ENCODE results near the gene NEO1.

Gene NEO1

DNA sequence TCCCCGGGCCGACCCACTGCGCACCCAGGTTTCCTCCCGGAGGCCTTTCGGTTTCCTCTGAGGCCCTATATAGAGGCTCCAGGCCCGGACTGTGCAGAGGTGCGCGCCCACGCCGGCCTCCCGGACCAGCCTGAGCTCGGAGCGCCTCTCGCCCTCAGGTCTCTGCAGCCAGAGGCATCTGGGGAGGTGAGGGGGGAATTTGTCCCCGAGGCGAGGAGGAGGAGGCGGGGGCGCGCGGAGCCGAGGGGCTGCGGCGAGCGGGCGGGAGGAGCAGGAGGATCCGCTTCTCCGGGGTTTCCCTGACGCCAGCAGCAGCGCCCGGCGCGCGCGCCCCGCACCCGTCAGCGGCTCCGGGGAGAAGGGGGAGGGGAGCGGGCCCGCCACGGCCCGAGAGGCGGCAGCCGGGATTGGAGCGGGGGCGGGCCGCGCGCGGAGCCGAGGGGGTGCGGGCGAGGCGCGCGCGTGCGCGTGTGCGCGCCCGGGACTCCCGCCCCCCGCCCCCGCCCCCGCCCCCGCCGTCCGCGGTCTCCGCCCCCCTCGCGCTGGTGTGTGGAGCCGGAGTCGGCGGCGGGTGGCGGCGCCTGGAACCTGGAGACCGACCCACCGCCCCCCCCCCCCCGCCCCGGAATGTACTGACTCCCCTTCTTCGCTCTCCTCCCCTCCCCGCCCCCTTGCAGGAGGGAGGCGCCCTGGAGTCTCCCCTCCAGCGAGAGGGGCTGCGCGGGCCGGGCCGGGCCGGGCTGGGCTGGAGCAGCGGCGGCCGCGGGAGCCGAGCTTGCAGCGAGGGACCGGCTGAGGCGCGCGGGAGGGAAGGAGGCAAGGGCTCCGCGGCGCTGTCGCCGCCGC is at the start of gene NEO1:
Gene NEO1, plus strand, starts transcription at position 657 of the 846 bp plus-strand sequence. CDS start 213 bp downstream, outside the sequence.
- DNase-seq (ENCODE audit: low read depth): peak; percentile 62

DNA sequence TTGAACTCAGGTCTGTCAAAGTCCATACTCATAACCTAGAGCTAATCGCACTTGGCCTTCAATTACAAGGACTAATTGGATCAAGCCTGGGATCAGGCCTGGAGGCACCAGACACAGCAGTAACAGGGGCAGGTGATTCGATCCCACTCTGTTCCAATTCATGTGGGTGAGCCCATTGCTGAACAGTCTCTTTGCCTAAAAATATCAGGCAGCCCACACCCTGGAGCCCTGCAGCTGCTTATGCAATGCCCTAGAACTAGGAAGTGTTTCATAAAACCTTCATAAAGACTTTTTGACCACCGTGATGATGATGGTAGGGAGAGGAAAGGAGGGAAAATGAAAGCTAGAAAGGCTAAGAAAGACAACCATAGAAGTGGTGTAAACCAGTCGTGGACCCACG is 47.8 kb upstream of the NEO1 start:
- no peak for DNase-seq (ENCODE audit: low read depth)

DNA sequence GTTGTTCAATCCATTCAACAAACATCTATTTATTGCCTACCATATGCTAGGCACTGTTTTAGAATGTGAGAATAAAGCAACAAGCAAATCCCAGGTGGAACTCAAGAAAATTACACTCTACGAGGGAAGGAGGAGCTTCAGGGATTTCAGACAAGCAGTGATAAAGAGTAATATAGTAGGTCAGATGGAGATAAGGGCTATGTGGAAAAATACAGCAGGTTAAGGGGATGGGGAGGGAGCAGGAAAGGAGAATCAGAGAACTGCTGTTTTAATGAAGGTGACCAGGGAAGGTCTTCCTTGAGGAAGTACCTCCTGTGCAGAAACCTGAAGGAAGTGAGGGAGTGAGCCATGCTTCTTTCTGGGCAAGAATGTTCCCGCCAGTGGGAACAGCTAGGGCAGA is 47.2 kb upstream of the NEO1 start:
- no peak for DNase-seq (ENCODE audit: low read depth)

DNA sequence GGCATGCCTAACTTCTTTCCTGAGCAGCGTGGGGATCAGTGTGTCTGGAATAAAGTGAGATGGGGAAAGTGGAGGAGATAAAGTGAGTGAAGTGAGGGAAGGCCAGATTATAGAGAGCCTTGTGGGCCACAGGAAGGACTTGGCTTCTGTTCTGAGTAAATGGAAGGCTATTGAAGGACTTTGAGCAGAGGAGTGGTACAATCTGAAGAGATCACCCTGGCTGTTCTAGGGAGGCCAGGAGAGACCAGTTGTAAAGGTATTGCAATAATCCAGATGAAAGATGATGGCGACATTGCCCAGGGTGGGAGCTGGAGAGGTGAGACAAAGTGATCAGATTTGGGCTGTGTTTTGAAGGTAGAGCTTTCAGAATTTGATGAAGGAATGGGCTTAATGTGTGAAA is 46.8 kb upstream of the NEO1 start:
- DNase-seq (ENCODE audit: low read depth): no peak

- no peak for DNase-seq (ENCODE audit: low read depth)
Measured at GRCh38 chr15:73006523-73006922, 45.7 kb upstream of the NEO1 start.

DNA sequence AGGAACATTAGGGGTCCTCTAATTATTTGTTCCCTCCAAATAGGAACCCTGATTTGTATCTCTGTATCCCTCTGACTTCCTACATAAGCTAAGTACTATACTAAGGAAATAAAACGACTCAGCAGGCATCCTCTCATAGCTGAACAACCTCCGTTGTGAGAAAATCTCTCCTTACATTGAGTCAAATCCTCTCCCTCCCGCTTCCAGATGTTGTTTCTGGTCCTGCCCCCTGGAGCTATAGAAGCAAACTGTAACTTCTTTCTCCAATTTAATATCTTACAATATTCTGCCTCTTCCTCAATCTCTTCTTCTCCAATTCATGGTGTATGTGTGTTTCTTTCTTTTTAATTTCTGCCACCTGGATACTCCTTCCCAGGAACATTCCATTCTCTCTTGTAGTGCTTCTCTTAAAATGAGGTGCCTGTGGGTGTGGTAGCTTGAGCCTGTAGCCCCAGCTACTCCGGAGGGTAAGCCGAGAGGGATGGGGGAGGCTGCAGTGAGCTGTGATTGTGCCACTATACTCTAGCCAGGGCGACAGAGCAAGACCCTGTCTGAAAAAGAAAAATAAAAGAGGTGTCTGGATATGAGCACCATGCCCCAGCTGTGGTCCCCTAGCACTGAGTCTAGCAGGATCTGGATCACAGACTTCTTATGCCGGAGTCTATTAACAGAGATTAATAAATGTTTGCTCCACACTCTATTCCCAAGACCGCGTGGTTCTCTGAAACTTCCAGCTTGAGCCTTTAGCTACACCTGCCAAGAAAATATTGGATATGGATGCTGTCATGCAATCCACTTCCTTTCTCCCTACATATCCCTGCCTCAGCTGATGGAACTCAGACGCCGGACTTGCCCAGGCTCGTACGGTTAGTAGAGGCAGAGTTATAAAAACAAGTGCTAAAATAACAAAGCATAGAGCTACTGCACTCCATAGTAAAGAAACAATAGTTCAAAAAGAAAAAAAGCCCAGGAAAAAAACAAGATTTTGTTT is 42.9 kb upstream of the NEO1 start:
- DNase-seq (ENCODE audit: low read depth): no peak

GRCh38 chr15:73010154-73011152 is 41.8 kb upstream of the NEO1 start:
- DNase-seq (ENCODE audit: low read depth): no peak

DNA sequence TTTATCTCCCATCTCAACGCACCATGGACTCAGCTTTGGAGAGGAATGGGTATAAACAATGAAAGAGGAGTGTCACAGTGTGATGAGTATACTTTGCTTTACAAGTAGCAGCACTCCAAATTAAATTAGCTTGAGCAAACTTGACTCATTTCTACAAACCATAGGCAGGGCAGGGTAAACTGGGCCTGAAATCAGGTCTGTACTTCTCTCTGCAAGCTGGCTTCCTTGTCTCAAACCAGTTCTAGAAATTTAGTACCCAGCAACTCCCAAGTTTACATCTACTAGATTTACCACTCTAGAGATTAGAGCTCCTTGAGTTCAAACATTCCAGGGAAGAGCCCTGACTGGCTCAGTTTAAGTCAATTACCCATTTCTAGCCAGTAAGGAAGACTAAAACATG is 37.4 kb upstream of the NEO1 start:
- DNase-seq (ENCODE audit: low read depth): no peak

DNA sequence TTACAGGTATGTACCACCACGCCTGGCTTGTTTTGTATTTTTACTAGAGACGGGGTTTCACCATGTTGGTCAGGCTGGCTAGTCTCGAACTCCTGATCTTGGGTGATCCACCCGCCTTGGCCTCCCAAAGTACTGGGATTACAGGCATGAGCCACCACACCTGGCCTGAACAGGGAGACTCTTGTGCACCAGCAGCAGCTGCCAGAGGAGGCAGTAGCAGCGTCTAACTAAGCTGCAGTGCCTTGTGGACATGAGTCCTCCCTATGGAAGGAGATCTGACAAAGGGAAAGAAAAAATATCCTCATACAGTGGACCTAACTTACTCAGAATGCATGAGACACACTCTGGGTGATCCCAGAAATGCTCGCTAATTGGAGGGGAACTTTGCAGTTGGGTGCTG is 36.8 kb upstream of the NEO1 start:
- no peak for DNase-seq (ENCODE audit: low read depth)

GRCh38 chr15:73017987-73018386 is 34.3 kb upstream of the NEO1 start:
- DNase-seq (ENCODE audit: low read depth): no peak

GRCh38 chr15:73019154-73019553 is 33.1 kb upstream of the NEO1 start:
- no peak for DNase-seq (ENCODE audit: low read depth)

- DNase-seq (ENCODE audit: low read depth): no peak
Measured at GRCh38 chr15:73019601-73020146, 32.6 kb upstream of the NEO1 start.

DNA sequence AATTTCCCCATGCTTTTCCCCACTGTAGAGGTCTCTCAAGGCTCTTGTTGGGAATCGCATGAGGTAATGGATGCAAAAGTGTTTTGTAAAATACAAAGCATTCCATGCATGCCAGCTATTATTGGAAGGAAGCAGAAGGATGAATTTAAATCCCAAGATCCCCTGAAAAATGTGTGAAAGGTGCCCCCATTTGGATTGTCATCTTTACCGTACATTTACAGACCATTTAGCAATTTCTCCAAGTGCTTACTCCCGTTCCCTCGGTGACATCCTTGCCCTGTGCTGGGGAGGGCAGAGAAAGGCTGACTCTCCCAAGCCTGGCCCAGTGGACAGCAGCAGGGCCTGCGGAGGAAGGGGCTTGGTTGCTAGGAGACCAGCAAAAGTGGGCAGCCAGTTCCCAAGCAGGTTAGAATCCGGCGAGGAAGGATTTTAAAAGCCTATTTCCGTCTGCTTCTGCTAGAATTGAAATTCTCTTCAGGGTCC is 31.1 kb upstream of the NEO1 start:
- DNase-seq (ENCODE audit: low read depth): no peak

GRCh38 chr15:73022161-73022560 is 30.1 kb upstream of the NEO1 start:
- no peak for DNase-seq (ENCODE audit: low read depth)

DNA sequence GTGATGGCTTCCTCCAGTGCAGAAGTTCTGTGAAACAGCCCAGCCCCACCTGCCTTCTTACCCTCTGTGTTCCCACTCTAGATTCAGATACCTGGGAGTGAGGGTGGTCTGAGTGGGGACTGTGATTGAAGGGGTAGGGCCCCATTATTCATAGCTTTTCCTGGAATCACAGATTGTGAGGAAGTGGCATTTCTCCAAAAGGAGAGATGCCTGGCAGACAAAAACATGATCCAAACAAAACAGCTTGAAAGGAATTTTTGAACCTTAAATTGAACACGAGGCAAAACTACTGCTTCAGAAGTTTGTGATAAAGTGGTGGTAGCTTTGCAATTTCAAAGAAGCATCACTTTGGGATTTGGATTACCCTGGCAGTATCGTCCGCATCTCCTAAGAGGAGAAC is 29.2 kb upstream of the NEO1 start:
- DNase-seq (ENCODE audit: low read depth): no peak

- DNase-seq (ENCODE audit: low read depth): no peak
Measured at GRCh38 chr15:73024168-73024567, 28.1 kb upstream of the NEO1 start.

GRCh38 chr15:73026511-73027054 is 25.7 kb upstream of the NEO1 start:
- no peak for DNase-seq (ENCODE audit: low read depth)

DNA sequence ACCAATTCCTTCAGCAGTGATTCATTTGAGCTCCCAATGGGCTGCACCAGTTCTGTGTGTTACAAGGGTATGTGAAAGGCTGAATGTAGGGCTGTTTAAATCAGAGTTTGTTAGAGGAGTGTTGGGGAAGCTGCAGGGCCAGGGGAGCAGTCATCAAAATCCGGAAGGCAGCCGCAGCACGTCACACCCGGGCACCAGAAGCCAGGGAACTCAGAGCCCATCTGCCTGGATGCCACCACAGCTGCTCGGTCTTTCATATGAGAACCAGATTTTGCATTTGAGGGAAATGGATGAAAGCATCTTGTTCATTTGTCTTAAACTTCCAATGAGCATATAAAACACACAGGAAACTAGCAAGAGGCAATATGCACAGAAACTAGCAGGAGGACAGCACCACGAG is 24.2 kb upstream of the NEO1 start:
- no peak for DNase-seq (ENCODE audit: low read depth)

GRCh38 chr15:73028831-73029451 is 23.3 kb upstream of the NEO1 start:
- DNase-seq (ENCODE audit: low read depth): no peak

DNA sequence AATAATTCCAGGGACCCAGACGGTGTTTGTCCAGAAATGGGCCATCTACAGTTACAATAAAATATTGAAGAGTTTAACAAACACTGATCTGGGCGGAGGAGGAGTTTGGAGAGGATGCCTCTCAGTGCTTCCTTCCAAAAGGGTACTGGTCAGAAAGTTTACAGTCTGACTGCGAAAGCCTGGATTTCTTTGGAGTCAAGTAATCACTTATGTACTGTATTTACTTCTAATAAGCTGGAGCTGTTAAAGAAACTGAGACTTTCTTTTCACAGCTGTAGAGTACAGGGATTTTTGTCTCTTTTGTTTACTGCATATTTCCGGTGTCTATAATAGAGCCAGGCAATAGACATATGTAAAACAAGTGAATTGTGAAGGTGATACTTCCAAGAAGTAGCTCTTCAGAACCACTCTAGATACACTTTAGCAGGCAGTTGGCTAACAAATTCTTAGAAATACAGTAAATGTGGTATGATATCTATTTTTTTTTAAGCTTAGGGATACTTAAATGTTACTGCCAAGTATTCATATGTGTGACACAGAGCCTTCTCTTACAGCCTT is 22.1 kb upstream of the NEO1 start:
- no peak for DNase-seq (ENCODE audit: low read depth)

Data from amniotic epithelial cell (primary cell).